Right cardiac atrium (tissue), 5 donors: ENCODE data around the gene KIF2C. TPM values are rescaled to one million over a fixed set of nuclear protein-coding genes. Genes with fewer than 3 reads are reported as not detected.
"Not testable (repeated sequence)": the region's sequence is repeated elsewhere in the genome, so short reads cannot be mapped to it uniquely, and the experiment has no call there.

Experiments used
- ATAC-seq, 2 donors: fragments of 200-7000 bp; cut with Tn5 transposase; one replicate each; pipeline versions ENCODE4 v1.8.0 to v1.9.1; 2020; ENCODE audit warnings: moderate library complexity in 2 of 2, mild to moderate bottlenecking in 1 of 2
- DNase-seq, 3 donors: peaks; one replicate each; pipeline ENCODE4 v3.0.0-alpha.2; 2020
- H3K27ac ChIP-seq: one replicate; pipeline ENCODE4 v1.5.1; 2013; ENCODE audit warnings: mild to moderate bottlenecking, low read length, control low read depth, moderate library complexity
- H3K27me3 ChIP-seq: one replicate; pipeline ENCODE4 v1.6.1; 2013; ENCODE audit not compliant: control insufficient read depth, insufficient read depth
- H3K4me1 ChIP-seq: one replicate; pipeline ENCODE4 v1.6.1; 2013; ENCODE audit warnings: low read length; ENCODE audit not compliant: control insufficient read depth, insufficient read depth
- H3K4me3 ChIP-seq: one replicate; pipeline ENCODE4 v1.5.1; 2013; ENCODE audit warnings: low read length, control low read depth
- H3K9me3 ChIP-seq: one replicate; pipeline ENCODE4 v1.6.1; 2013; ENCODE audit warnings: low read length; ENCODE audit not compliant: control insufficient read depth
- WGBS: extraction: QIAGEN DNeasy Blood & Tissue Kit; methylation state at CpG from one replicate; pipeline ENCODE4 v1.1.7; 2013; 5-methylcytosine and 5-hydroxymethylcytosine counted together
- intact Hi-C, 4 donors: fragments of 100-400 bp; cut with DNase I; formaldehyde crosslinking; loops; one replicate each; pipeline versions ENCODE4 v1.11.0 to v1.14.0; 2022 to 2023
- polyA plus RNA-seq: library from polyadenylated mRNA; stranded (reverse); fragments of 200-250 nt; gene quantifications from one replicate; pipeline ENCODE4 v1.2.3, GENCODE V29; 2013
- total RNA-seq, 4 donors: library from RNA; stranded (reverse); fragmentation: NEBNext Ultra II Directional; extraction: Animal tissue kit (Norgen Biotek cat#: 25700); gene quantifications; one replicate each; pipeline ENCODE4 v1.2.1, GENCODE V29; 2021
- donor health status: healthy with polysubstance abuse.
- donor health status: DM: no; HTN: yes; CAD: no.
- donor health status: DM: no; HTN: no; CAD: no.
- donor health status: DM: no; HTN: yes; CAD: no; lungs with severe emphysema.
- donor health status: DM: yes; HTN: yes; CAD: no.

The KIF2C gene
- total and polyA plus RNA-seq, 5 donors, result 0.39 to 2.5 (median 1.6) TPM

DNA sequence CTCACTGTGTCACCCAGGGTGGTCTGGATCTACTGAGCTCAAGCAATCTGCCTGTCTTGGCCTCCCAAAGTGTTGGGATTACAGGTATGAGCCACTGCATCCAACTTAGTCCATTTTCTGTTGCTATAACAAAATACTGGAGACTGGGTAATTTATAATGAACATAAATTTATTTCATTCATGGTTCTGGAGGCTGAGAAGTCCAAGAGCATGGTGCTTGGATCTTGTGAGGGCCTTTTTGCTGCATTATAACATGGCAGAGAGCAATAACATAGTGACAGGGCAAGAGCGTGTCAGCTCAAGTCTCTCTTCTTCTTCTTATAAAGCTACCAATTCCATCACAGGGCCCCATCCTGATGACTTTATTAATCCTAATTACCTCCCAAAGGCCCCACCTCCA, 3.6 kb upstream of the KIF2C start:
- DNase-seq (no peak), ATAC-seq (no peak)
- whole genome bisulfite sequencing, result 95% methylated on average over 1 of the region's 1 CpG
- Histone ChIP-seq H3K27me3 (no peaks in the 10 kb centered on the region), H3K9me3 (no peaks in the 10 kb centered on the region), H3K27ac (no peak overlapping the region), H3K4me1 (no peaks in the 10 kb centered on the region), H3K4me3 (no peak overlapping the region)
- intact Hi-C loops, result no loop called here

DNA sequence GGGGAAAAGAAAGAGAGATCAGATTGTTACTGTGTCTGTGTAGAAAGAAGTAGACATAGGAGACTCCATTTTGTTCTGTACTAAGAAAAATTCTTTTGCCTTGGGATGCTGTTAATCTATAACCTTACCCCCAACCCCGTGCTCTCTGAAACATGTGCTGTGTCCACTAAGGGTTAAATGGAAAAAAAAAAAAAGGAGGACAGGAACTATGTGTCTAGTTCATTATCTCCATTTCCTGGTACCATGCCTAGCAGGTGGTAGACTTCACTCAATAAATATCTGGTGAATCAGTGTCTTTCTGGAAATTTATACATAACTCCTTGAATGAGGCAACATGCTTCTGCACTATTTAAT, 707 bp upstream of the KIF2C start:
- H3K4me1 ChIP-seq, H3K9me3 ChIP-seq, intact Hi-C loops, ATAC-seq, H3K27me3 ChIP-seq, DNase-seq: not testable (repeated sequence)
- Histone ChIP-seq H3K27ac (peak overlapping the region; percentile 100), H3K4me3 (peak overlapping the region; percentile 89)
- WGBS, result 86% methylated on average over 1 of the region's 1 CpG

DNA sequence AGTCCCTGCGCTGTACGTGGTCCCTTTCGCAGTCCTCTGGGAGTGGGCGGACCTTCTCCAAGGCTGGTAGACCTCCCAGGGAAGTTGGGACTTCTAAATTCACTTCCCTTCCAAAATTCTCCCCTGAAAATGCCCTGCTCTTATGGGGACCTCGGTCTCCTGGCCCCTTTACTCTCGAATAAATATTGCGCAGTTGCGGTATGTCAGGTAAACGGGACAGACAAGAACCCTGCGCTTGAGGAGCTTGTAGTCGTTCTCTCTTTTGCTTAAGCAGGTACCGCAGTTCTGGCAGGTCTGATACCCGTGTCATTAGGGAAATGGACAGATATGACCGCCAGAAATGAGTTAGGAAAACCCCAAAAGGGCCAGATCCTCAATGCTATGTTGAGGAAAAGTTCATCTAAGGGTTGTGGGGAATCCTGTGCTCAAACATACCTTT, 561 bp downstream of the KIF2C start:
- no peak for DNase-seq
- Histone ChIP-seq H3K4me1 (no peaks in the 10 kb centered on the region), H3K27me3 (no peaks in the 10 kb centered on the region), H3K9me3 (no peaks in the 10 kb centered on the region), H3K27ac (no peak overlapping the region), H3K4me3 (peak overlapping the region; percentile 41)
- intact Hi-C loops, result loop anchor here in 1 of 4 donors (10.0 kb wide), 1 partner anchor 755 kb away; the partner anchor contains the start of gene TESK2
- ATAC-seq, result no peak
- 2% methylated on average over 14 of the region's 14 CpGs for WGBS

DNA sequence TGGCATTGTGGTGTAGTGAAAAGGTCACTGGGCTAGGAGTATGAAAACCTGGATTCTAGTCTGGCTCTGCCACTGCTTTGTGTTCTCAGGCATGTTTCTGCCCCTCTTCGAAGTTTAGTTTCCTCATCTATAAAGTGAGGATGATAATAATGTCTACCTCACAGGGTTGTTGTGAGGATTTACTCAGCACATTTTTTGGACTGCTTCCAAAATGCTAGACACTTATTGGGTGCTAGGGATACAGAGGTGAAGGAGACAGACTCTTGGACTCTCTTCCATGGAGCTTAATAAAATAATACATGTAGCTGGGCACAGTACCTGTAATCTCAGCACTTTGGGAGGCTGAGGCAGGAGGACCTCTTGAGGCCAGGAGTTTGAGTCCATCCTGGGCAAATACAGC, 3.6 kb downstream of the KIF2C start:
- intact Hi-C loops, result loop anchor here in 1 of 4 donors (10.0 kb wide), 1 partner anchor 752 kb away; the partner anchor contains the start of gene TESK2

DNA sequence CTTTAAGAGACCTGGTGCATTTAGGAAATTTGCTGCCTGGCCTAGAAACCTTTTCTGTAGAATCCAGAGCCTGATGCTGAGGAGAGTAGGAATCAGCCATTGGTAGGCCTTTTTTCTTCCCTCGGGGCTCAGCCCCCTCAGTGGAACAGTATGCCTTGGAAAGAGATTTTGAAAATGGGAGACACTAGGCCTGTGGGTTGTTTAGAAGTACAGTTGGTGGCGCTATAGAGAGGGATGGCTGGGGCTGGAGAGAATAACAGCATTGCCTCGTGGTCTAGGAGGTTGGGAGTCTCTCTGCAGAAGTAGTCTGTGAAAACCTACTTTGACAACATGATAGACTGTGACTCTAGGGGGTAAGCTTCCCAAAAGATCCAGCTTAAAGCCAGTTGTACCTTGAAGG, 8.2 kb downstream of the KIF2C start:
- Histone ChIP-seq H3K27me3 (no peaks in the 10 kb centered on the region), H3K4me1 (no peaks in the 10 kb centered on the region), H3K9me3 (no peaks in the 10 kb centered on the region), H3K27ac (no peak overlapping the region), H3K4me3 (no peak overlapping the region)
- no peak for ATAC-seq
- intact Hi-C loops, result loop anchor here in 1 of 4 donors (10.0 kb wide), 1 partner anchor 747 kb away; the partner anchor contains the start of gene TESK2
- 91% methylated on average over 3 of the region's 3 CpGs for WGBS
- DNase-seq, result no peak

More for the DNA sequence above, 3.6 kb downstream of the KIF2C start:
- ATAC-seq (no peak), DNase-seq (no peak)
- no peak overlapping the region for H3K4me3 ChIP-seq
- H3K4me1 ChIP-seq, result no peaks in the 10 kb centered on the region
- WGBS, result 87% methylated on average over 1 of the region's 1 CpG
- no peaks in the 10 kb centered on the region for H3K27me3 ChIP-seq
- no peaks in the 10 kb centered on the region for H3K9me3 ChIP-seq
- no peak overlapping the region for H3K27ac ChIP-seq

DNA sequence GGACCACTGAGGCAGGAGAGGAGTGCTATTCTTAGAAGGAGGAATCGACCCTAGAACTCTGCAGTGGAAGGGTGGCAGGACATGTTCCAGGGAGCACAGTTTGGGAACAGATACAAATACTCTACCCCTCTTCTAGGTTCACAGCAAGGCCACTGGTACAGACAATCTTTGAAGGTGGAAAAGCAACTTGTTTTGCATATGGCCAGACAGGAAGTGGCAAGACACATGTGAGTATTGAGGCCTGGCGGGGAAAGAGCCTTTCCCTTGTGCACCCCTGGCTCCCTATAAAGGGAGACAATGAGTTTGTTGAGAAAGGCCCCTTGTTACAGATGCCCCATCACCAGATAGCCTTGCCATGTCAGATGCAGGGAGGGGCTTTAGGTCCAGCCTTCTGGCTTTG, 17.8 kb downstream of the KIF2C start:
- WGBS, result 95% methylated on average over 2 of the region's 2 CpGs
- ATAC-seq (no peak), DNase-seq (no peak)
- intact Hi-C loops, result no loop called here
- Histone ChIP-seq H3K9me3 (no peaks in the 10 kb centered on the region), H3K4me3 (no peak overlapping the region), H3K4me1 (no peaks in the 10 kb centered on the region), H3K27me3 (no peaks in the 10 kb centered on the region), H3K27ac (no peak overlapping the region)

DNA sequence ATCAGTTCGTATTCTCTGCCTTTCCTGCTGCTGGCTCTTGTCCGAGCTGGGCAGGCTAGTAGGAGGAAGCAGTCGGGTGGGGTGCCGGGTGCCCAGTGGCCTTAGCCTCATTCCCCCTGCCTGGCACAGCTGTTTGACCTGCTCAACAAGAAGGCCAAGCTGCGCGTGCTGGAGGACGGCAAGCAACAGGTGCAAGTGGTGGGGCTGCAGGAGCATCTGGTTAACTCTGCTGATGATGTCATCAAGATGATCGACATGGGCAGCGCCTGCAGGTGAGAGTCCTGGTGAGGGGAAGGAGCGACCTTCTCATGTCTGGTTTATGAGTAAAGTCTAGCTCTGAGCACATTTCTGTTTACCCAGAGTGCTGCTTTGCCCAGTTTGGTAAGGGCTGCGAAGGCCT, 19.4 kb downstream of the KIF2C start:
- Histone ChIP-seq H3K27me3 (no peaks in the 10 kb centered on the region), H3K4me3 (no peak overlapping the region), H3K4me1 (no peaks in the 10 kb centered on the region), H3K27ac (no peak overlapping the region), H3K9me3 (no peaks in the 10 kb centered on the region)
- ATAC-seq, result no peak
- WGBS, result 89% methylated on average over 11 of the region's 11 CpGs
- intact Hi-C loops, result no loop called here
- peak in 1 of 3 donors; percentile 44 for DNase-seq

DNA sequence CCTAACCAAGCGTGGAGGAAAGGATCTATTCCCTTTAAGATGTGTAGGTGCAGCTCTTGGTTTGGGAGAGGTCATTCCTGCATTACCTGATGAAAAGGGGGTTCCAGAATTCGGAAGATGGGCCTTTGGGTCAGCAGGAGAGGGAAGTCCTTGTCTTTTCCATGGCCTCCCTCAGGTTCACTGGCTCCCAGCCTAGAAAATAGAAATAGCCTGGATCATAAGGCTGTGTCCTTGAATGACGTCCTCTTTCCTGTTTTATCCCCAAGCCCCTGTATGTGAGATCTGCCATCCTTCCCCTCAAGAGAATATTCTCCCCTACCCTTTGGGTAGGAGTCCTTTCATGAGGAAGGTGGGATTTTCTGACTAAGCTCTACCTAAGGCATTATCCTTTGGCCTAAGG, 21.2 kb downstream of the KIF2C start:
- no peak overlapping the region for H3K27ac ChIP-seq
- no peak for ATAC-seq
- intact Hi-C loops, result no loop called here
- DNase-seq, result no peak
- H3K4me1 ChIP-seq, result no peaks in the 10 kb centered on the region
- H3K4me3 ChIP-seq, result no peak overlapping the region
- no peaks in the 10 kb centered on the region for H3K9me3 ChIP-seq
- WGBS, result 85% methylated on average over 3 of the region's 3 CpGs
- no peaks in the 10 kb centered on the region for H3K27me3 ChIP-seq

DNA sequence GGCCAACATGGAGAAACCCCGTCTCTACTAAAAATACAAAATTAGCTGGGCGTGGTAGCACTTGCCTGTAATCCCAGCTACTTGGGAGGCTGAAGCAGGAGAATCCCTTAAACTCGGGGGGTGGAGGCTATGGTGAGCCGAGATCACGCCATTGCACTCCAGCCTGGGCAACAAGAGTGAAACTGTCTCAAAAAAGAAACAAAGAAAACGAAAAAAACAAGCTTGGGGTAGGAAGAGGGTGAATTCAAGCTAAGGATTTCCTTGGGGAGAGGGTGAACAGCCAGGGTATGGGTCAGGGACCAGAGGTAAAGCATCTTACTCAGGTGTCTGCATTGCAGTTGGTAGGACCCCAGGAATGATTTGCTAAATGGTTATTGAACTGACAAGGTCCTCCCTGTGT, 26.8 kb downstream of the KIF2C start:
- H3K9me3 ChIP-seq, H3K4me1 ChIP-seq, DNase-seq, ATAC-seq, H3K4me3 ChIP-seq, intact Hi-C loops, H3K27me3 ChIP-seq, H3K27ac ChIP-seq: not testable (repeated sequence)
- WGBS, result 95% methylated on average over 6 of the region's 6 CpGs

DNA sequence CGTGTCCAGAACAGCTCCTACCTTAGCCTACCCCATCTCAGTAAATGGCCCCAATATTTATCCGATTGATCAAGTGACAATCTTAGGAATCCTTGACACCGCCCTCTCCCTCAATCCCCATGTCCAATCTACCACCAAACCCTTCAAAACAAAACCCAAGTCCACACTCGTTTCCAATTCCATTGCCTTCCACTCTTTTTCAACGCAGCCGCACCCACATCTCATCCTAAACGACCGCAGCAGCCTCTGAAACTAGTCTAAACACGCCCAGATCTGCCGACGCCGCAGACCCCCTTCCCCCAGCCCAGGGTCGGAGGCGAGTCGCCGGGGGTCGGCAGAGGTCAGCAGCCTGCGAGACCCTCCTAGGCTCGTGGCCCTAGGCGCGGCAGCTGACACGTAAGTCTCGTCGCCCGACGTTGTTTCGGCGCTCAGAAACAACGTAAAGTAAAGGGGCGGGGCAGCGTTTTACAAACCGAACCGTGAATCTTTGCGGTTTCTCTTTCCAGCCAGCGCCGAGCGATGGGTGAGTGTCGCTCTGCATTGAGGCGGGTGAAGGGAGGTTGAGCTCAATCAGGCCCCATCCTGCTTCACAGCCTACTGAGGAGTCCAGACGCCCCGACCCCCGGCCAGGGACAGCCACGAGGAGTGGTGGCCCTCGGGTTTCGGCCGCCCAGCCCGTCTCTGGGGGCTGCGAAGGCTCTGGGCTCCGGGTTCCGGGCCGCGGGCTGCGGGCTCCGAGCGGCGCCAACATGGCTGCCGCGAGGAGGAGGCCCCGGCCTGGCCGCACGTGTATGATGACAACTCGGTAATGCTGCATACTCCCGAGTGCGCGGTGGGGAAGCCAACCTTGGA, 35.7 kb downstream of the KIF2C start, which contains the start of gene RPS8:
Gene RPS8 (plus strand): TSS at position 463 of the 852 bp plus-strand sequence. CDS start 57 bp downstream, at position 520.
- intact Hi-C loops, result no loop called here
- under 1% methylated on average over 65 of the region's 65 CpGs for WGBS

DNA sequence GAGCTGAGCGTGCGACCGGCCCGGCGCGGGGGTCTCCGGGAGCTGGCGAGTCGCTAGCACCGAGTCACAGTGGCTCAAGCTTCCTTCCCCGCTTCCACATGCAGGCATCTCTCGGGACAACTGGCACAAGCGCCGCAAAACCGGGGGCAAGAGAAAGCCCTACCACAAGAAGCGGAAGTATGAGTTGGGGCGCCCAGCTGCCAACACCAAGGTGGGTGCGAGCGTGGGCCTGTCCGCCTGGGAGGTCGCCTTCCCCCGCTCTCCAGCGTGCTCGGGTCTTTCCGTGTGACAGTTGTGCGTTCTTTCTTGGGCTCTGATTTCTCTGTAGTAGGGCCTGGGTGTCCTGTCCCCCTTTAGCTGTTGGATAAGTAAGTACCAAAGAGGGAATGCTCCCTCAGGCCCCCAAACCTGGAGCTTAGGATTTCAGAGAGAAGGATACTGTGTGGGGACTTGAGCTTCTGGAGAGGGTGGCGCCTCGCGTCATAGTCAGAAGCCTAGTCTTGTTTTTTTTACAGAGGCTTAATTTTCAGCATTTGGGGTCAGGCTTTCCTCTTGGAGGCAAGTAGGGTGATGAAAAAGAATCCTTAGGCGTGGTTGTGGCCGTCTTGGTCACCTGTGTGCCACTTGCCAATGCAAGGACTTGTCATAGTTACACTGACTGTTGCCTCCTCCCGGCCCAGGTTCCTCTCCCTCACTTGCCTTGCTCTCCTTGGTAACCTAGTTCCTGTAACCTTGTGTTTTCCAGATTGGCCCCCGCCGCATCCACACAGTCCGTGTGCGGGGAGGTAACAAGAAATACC, 36.5 kb downstream of the KIF2C start:
- Histone ChIP-seq H3K4me1 (no peaks in the 10 kb centered on the region), H3K9me3 (no peaks in the 10 kb centered on the region), H3K4me3 (peak overlapping the region; percentile 88), H3K27me3 (no peaks in the 10 kb centered on the region), H3K27ac (peak overlapping the region; percentile 61)
- intact Hi-C loops, result no loop called here
- DNase-seq (peak; percentile 41 to 77 (median 75)), ATAC-seq (peak; percentile 6 to 8)
- WGBS, result 7% methylated on average over 36 of the region's 36 CpGs

More for the DNA sequence above, 35.7 kb downstream of the KIF2C start, which contains the start of gene RPS8:
- no peaks in the 10 kb centered on the region for H3K4me1 ChIP-seq
- no peaks in the 10 kb centered on the region for H3K27me3 ChIP-seq
- ATAC-seq, result peak; percentile 91 to 94
- peak; percentile 92 to 96 (median 93) for DNase-seq
- peak within 1 kb of the TSS; percentile 88 for H3K4me3 ChIP-seq
- peak within 1 kb of the TSS; percentile 95 for H3K27ac ChIP-seq
- H3K9me3 ChIP-seq, result no peaks in the 10 kb centered on the region
